NCI-H1930 (cell line): ENCODE measurements around the gene EMP3.
"Not testable (repeated sequence)": the region's sequence is repeated elsewhere in the genome, so short reads cannot be mapped to it uniquely, and the experiment has no call there.

Experiments used
- DNase-seq, 2 experiments: peaks; one replicate each; lab custom pipeline; 2025; lab: John Stamatoyannopoulos, UW

The EMP3 gene

GRCh38 chr19:48325265-48325910, at the start of gene EMP3:
Gene EMP3, plus strand, starts transcription at chr19:48325552. Its CDS starts 1,293 bp downstream, at chr19:48326845.
- DNase-seq, result no peak

- DNase-seq, result no peak
These were observed 45.6 kb upstream of the EMP3 start for GRCh38 chr19:48279747-48280146.

GRCh38 chr19:48283908-48284307, 41.4 kb upstream of the EMP3 start:
- DNase-seq, result no peak

- no peak for DNase-seq
These were observed 40.5 kb upstream of the EMP3 start for GRCh38 chr19:48284896-48285295.

GRCh38 chr19:48287748-48288147, 37.6 kb upstream of the EMP3 start:
- no peak for DNase-seq

- peak in 1 of 2 experiments; percentile 52 for DNase-seq
These were observed 35.0 kb upstream of the EMP3 start for GRCh38 chr19:48290401-48290770.

- DNase-seq, result peak; percentile 29 to 79
These were observed 34.4 kb upstream of the EMP3 start for GRCh38 chr19:48290771-48291488.

- DNase-seq, result not testable (repeated sequence)
These were observed 33.9 kb upstream of the EMP3 start for GRCh38 chr19:48291489-48291815.

GRCh38 chr19:48292798-48293197, 32.6 kb upstream of the EMP3 start:
- no peak for DNase-seq

- no peak for DNase-seq
These were observed 29.9 kb upstream of the EMP3 start for GRCh38 chr19:48295458-48295857.

- DNase-seq, result no peak
These were observed 28.2 kb upstream of the EMP3 start for GRCh38 chr19:48296963-48297734.

- DNase-seq, result no peak
These were observed 27.4 kb upstream of the EMP3 start for GRCh38 chr19:48297975-48298374.

GRCh38 chr19:48301886-48302599, 23.3 kb upstream of the EMP3 start:
- DNase-seq, result no peak

- no peak for DNase-seq
These were observed 22.8 kb upstream of the EMP3 start for GRCh38 chr19:48302600-48302959.

GRCh38 chr19:48303367-48303766, 22.0 kb upstream of the EMP3 start:
- DNase-seq, result no peak

- no peak for DNase-seq
These were observed 21.5 kb upstream of the EMP3 start for GRCh38 chr19:48303866-48304265.

- peak in 1 of 2 experiments; percentile 30 for DNase-seq
These were observed 16.4 kb upstream of the EMP3 start for GRCh38 chr19:48308631-48309586.

- not testable (repeated sequence) for DNase-seq
These were observed 15.6 kb upstream of the EMP3 start for GRCh38 chr19:48309731-48310130.

GRCh38 chr19:48310227-48310626, 15.1 kb upstream of the EMP3 start:
- DNase-seq, result no peak

- no peak for DNase-seq
These were observed 14.0 kb upstream of the EMP3 start for GRCh38 chr19:48311384-48311783.

GRCh38 chr19:48315712-48316111, 9.6 kb upstream of the EMP3 start:
- DNase-seq, result no peak

- DNase-seq, result not testable (repeated sequence)
These were observed 7.7 kb upstream of the EMP3 start for GRCh38 chr19:48317708-48317960.
